ENCODE data around the gene NRXN3. TPM values are rescaled to one million over a fixed set of nuclear protein-coding genes. Genes with fewer than 3 reads are reported as not detected.

Gene NRXN3
- total RNA-seq, 6 experiments from 2014 or later: 0.07 to 0.28 (median 0.11) TPM; not detected in 2

DNA sequence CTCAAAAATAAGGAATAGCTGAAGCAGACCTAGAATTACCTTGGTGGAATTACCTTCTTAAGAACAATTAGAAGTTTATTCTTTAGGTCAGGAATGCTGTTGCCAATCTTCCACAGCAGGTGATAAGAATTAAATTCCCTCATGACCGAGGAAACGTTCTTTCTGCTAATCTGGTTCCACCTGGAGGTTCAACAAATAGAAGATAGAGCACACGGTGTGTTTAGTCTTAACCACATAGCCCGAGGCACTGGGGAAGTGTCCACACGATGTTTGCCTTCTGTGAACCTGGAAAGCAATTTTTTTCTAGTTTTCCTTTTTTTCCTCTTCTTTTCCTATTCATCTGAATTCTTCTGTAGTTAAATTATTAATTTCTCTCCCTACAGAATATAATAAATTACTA, 906.9 kb downstream of the NRXN3 start:
- Mint-ChIP-seq H3K9me3 (no peaks in the 10 kb centered on the region), H3K4me3 (no peak overlapping the region), H3K27me3 (ENCODE audit: insufficient read depth) (peaks cover 6% of the 10 kb centered on the region; the same call in 1 of the 2 replicates), H3K36me3 (ENCODE audit: low read depth) (no peaks in the 10 kb centered on the region), H3K27ac (no peak overlapping the region), H3K4me1 (ENCODE audit: low read depth) (no peaks in the 10 kb centered on the region)
- TF ChIP-seq, protein P1, sequence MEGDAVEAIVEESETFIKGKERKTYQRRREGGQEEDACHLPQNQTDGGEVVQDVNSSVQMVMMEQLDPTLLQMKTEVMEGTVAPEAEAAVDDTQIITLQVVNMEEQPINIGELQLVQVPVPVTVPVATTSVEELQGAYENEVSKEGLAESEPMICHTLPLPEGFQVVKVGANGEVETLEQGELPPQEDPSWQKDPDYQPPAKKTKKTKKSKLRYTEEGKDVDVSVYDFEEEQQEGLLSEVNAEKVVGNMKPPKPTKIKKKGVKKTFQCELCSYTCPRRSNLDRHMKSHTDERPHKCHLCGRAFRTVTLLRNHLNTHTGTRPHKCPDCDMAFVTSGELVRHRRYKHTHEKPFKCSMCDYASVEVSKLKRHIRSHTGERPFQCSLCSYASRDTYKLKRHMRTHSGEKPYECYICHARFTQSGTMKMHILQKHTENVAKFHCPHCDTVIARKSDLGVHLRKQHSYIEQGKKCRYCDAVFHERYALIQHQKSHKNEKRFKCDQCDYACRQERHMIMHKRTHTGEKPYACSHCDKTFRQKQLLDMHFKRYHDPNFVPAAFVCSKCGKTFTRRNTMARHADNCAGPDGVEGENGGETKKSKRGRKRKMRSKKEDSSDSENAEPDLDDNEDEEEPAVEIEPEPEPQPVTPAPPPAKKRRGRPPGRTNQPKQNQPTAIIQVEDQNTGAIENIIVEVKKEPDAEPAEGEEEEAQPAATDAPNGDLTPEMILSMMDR (IDR thresholded peaks at IDR 0.05): no peak
- no peak for DNase-seq

DNA sequence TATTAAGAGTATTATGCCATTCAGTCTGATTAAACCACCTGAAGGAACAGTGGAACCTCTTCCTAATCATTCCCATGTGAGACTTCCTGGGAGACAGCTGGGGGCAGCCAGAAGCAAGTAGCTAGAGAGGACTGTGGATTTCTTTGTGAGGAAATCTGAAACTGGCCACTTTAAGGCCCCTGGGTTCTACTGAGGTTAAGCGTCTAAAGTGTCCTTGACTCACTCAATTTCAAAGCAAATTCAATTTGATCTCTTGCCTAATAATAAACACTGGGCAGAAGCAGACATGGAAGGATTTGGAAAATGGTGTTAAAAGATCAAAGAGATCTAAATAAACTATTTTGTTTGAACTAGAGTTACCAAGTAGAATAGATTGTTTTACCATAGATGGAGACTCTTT, 909.9 kb downstream of the NRXN3 start:
- Mint-ChIP-seq H3K27me3 (ENCODE audit: insufficient read depth) (peaks cover 4% of the 10 kb centered on the region; the same call in 1 of the 2 replicates), H3K36me3 (ENCODE audit: low read depth) (no peaks in the 10 kb centered on the region), H3K9me3 (no peaks in the 10 kb centered on the region), H3K4me3 (no peak overlapping the region), H3K4me1 (ENCODE audit: low read depth) (no peaks in the 10 kb centered on the region), H3K27ac (no peak overlapping the region)
- TF ChIP-seq, protein P1 (IDR thresholded peaks at IDR 0.05): no peak
- no peak for DNase-seq

DNA sequence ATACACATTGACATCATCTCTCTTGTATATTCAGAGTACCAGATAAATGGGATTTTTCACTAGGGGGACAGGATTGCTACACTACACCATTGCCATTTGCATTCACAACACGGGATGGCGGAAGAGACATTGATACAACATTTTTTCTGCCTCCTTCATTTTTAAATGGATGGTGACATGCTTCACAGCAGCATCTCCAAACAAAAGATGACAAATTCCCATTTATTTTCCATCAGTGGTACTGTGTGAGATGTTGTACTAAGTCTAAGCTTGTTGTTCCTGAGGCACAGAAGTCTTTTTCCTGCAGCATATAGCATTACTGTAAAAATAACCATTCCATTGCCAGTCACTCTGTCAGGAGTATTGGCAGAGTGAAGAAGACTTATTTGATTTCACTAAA, 912.7 kb downstream of the NRXN3 start:
- Mint-ChIP-seq H3K9me3 (no peaks in the 10 kb centered on the region), H3K27ac (no peak overlapping the region), H3K36me3 (ENCODE audit: low read depth) (no peaks in the 10 kb centered on the region), H3K27me3 (ENCODE audit: insufficient read depth) (peaks cover 5% of the 10 kb centered on the region; the same call in 1 of the 2 replicates), H3K4me1 (ENCODE audit: low read depth) (no peaks in the 10 kb centered on the region), H3K4me3 (no peak overlapping the region)
- TF ChIP-seq, protein P1 (IDR thresholded peaks at IDR 0.05): no peak
- no peak for DNase-seq

DNA sequence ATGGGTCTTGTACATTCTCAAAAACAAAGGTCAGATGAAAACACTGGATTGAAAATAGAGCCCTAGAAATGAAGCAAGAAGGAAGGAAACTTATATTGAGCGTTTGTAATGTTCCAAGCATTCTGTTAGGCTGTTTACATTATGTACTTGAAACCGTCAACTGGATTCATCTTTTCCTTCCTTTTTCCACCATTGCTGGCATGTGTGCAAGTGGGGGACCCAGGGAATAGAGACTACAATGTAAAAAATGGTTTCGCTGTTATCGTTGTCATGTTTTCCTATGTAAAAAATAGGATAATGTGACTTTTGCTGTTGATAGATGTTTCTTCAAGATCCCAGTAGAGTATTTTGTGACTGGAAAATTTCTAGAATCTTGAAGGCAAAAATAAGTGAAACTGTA, 913.2 kb downstream of the NRXN3 start:
- peaks cover 5% of the 10 kb centered on the region; the same call in 1 of the 2 replicates for H3K27me3 Mint-ChIP-seq (ENCODE audit: insufficient read depth)
- no peaks in the 10 kb centered on the region for H3K36me3 Mint-ChIP-seq (ENCODE audit: low read depth)
- no peaks in the 10 kb centered on the region for H3K9me3 Mint-ChIP-seq
- H3K27ac Mint-ChIP-seq: no peak overlapping the region
- DNase-seq: no peak
- H3K4me1 Mint-ChIP-seq (ENCODE audit: low read depth): no peaks in the 10 kb centered on the region
- H3K4me3 Mint-ChIP-seq: no peak overlapping the region
- TF ChIP-seq, protein P1 (IDR thresholded peaks at IDR 0.05): no peak

DNA sequence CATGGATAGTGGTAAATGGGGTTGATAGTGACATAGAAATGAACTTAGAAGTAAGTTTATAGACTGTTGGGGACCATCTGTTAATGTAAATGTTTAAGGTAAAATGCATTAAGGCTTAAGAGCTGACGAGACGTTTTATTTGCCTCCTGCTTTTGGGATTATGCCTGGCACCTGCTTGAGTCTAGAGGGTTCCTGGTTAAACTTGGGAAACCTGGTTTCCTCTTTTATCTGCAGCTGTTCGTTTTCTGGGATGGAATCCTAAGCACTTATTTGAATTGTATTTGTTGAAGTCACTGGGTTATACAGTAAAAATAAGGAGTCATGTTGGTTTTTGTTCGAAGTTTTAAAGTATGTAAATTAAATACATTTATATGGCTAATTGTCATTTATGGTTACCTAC, 914.7 kb downstream of the NRXN3 start:
- Mint-ChIP-seq H3K4me3 (no peak overlapping the region), H3K9me3 (no peaks in the 10 kb centered on the region)

More for the DNA sequence above, 914.7 kb downstream of the NRXN3 start:
- Mint-ChIP-seq H3K4me1 (ENCODE audit: low read depth) (no peaks in the 10 kb centered on the region), H3K36me3 (ENCODE audit: low read depth) (no peaks in the 10 kb centered on the region), H3K27ac (no peak overlapping the region), H3K27me3 (ENCODE audit: insufficient read depth) (peaks cover 5% of the 10 kb centered on the region; the same call in 1 of the 2 replicates)
- DNase-seq: no peak
- TF ChIP-seq, protein P1 (IDR thresholded peaks at IDR 0.05): no peak
